ENCODE results near the gene C1QTNF12. TPM values are rescaled to one million over a fixed set of nuclear protein-coding genes. Genes with fewer than 3 reads are reported as not detected.

C1QTNF12 gene
- total and polyA plus RNA-seq, 2 of the 8 experiments (the other 6 are each of a cell fraction or from before 2014, with no cell fraction given), result 2.1 to 3.7 TPM

DNA sequence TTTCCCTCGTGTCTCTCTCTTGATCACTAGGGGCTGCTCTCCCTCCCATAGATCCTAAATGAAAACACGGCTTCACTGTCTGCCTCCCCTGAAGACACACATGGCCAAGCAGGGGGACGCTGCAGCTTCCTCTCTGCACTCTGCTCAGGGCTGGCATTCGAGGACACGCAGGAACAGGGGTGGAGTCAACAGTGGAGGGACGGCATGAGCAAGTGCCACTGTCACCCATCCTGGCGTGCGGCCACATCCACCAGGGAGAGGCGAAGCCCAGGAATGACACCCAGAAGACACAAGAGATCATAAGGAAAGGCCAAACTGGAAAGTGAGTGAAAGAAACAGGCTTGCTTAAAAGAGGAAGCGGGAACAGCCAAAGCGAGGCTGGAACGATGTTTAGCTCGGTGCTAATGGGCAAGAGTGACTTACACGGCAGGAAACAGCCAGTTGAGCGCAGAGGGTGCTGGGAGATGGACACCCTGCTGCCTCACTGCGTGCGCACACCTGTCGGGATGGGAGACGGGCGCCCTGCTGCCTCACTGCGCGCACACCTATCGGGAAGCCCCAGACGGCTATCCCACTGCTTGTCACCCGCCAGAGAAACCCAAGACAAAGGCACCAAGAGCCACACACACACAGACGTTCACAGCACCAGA, 13.6 kb upstream of the C1QTNF12 start:
- Histone ChIP-seq H2BK15ac (ENCODE audit: low read length) (no peak overlapping the region), H2BK120ac (replicated peaks; ENCODE audit: low read depth, low read length) (no peak overlapping the region), H3K4me2 (ENCODE audit: insufficient read depth in 1 of 2, low read depth in 2 of 2, low read length in 2 of 2) (no peak overlapping the region), H3K14ac (ENCODE audit: insufficient read length) (no peak overlapping the region), H3K4me1 (replicated peaks in 1 of 4; ENCODE audit: control insufficient read depth in 3 of 4, insufficient read depth in 4 of 4, low read length in 3 of 4) (peaks cover 0 to 14% (median 8%) of the 10 kb centered on the region in 4 experiments; a peak in 6 of 7 replicates), H3K79me2 (ENCODE audit: control insufficient read depth in 1 of 2, insufficient read depth in 2 of 2, low read length in 2 of 2) (peaks cover 0 to 10% of the 10 kb centered on the region in 2 experiments; a peak in 2 of 4 replicates), H3K23me2 (ENCODE audit: low read depth, low read length) (no peaks in the 10 kb centered on the region), H3K9me3 (ENCODE audit: insufficient read depth in 2 of 2, low read depth in 1 of 2, low read length in 1 of 2) (no peaks in the 10 kb centered on the region), H2AFZ (ENCODE audit: low read length) (no peak overlapping the region), H3K18ac (ENCODE audit: extremely low read depth, low read length) (no peak overlapping the region), H3K79me1 (ENCODE audit: low read depth, low read length) (peaks cover 13% of the 10 kb centered on the region), H4K20me1 (replicated peaks in 1 of 2; ENCODE audit: control insufficient read depth in 1 of 2, insufficient read depth in 2 of 2, low read length in 2 of 2) (peaks cover 13 to 33% of the 10 kb centered on the region in 2 experiments), H3K4me3 (ENCODE audit: extremely low read depth in 1 of 4, insufficient read depth in 2 of 4, low read depth in 3 of 4, low read length in 4 of 4) (no peak overlapping the region), H4K5ac (ENCODE audit: insufficient read length, low read depth, low read length) (no peak overlapping the region), H4K91ac (replicated peaks; ENCODE audit: insufficient read length, low read length) (no peak overlapping the region), H3K27me3 (replicated peaks in 1 of 4; ENCODE audit: control insufficient read depth in 3 of 4, extremely low read depth in 1 of 4, insufficient read depth in 3 of 4, low read length in 3 of 4) (no peaks in the 10 kb centered on the region), H3K4ac (replicated peaks; ENCODE audit: insufficient read length, low read depth, low read length) (no peak overlapping the region), H2BK12ac (ENCODE audit: low read depth, low read length) (no peak overlapping the region), H3K9ac (replicated peaks in 1 of 4; ENCODE audit: extremely low read depth in 1 of 4, low read depth in 3 of 4, low read length in 3 of 4) (no peak overlapping the region), H3K27ac (ENCODE audit: low read depth, low read length) (no peak overlapping the region), H3K56ac (replicated peaks; ENCODE audit: insufficient read length, low read depth, low read length) (no peak overlapping the region), H2BK5ac (ENCODE audit: low read depth, low read length) (peak overlapping the region; percentile 66; the same call in 1 of the 2 replicates), H3K36me3 (ENCODE audit: control insufficient read depth in 2 of 4, insufficient read depth in 4 of 4, low read length in 3 of 4) (peaks cover 13 to 37% (median 24%) of the 10 kb centered on the region in 4 experiments), H3K23ac (ENCODE audit: insufficient read length) (no peak overlapping the region), H4K8ac (ENCODE audit: extremely low read depth, insufficient read depth, low read length) (no peak overlapping the region), H2AK5ac (ENCODE audit: low read depth, low read length) (no peak overlapping the region), H2BK20ac (ENCODE audit: low read length) (no peak overlapping the region)
- DNase-seq (ENCODE audit: low read depth in 1 of 2, low spot score in 2 of 2) (no peak), FAIRE-seq (no peak)
- POLR2A ChIA-PET (ENCODE audit: partially characterized antibody), result interaction anchor here (0.9 to 3.9 kb wide), 5 partner anchors 9 to 31 kb away, joined by 3 to 16 read pairs (median 5); partner anchors contain the start of genes SDF4 and UBE2J2
- TF ChIP-seq CTBP2 (IDR thresholded peaks at IDR 0.05; ENCODE audit: borderline replicate concordance, insufficient read depth, insufficient read length, low read length), result no peak
- no peak for TF ChIP-seq SIX5 (IDR thresholded peaks at IDR 0.05; ENCODE audit: low read depth, low read length)
- TF ChIP-seq RNF2 (IDR thresholded peaks at IDR 0.05; ENCODE audit: borderline replicate concordance, low read depth, low read length, missing control alignments, poor library complexity, severe bottlenecking), result no peak
- TF ChIP-seq, protein P1, sequence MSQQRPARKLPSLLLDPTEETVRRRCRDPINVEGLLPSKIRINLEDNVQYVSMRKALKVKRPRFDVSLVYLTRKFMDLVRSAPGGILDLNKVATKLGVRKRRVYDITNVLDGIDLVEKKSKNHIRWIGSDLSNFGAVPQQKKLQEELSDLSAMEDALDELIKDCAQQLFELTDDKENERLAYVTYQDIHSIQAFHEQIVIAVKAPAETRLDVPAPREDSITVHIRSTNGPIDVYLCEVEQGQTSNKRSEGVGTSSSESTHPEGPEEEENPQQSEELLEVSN (IDR thresholded peaks at IDR 0.05), result no peak
- TF ChIP-seq SP1 (IDR thresholded peaks at IDR 0.05; ENCODE audit: low read depth, low read length), result no peak
- TF ChIP-seq POLR2AphosphoS5 (IDR thresholded peaks at IDR 0.05; ENCODE audit: low read depth, low read length), result no peak
- TF ChIP-seq HDAC6 (IDR thresholded peaks at IDR 0.05; ENCODE audit: low read depth, low read length), result no peak
- no peak for TF ChIP-seq EZH2 (IDR thresholded peaks at IDR 0.05; ENCODE audit: low read depth, low read length, severe bottlenecking)
- 93% methylated on average over 26 of the region's 26 CpGs; no CpG with 5 or more reads in 1 of the 2 experiments for WGBS, 2 experiments (ENCODE audit: extremely low coverage in 1 of 2, insufficient coverage in 1 of 2, insufficient read length in 1 of 2, insufficient replicate concordance in 2 of 2, low coverage in 1 of 2, low lambda C conversion rate in 2 of 2, missing lambda C conversion rate in 1 of 2)
- CTCF ChIA-PET (ENCODE audit: partially characterized antibody), result interaction anchor here (0.8 to 2.7 kb wide), 3 partner anchors 9 to 244 kb away, joined by 3 to 8 read pairs (median 3); no protein-coding TSS in a partner anchor
